IgD-negative memory B cell (primary cell): ENCODE results near the gene TRIM4. TPM values are rescaled to one million over a fixed set of nuclear protein-coding genes. Genes with fewer than 3 reads are reported as not detected.

ENCODE experiments used
- polyA plus RNA-seq: library from polyadenylated mRNA; unstranded; fragments of 300-500 nt; fragmentation: Illumina TruSeq; gene quantifications from one replicate; pipeline ENCODE4 v1.2.3, GENCODE V29; 2021

TRIM4 gene
- polyA plus RNA-seq, 1 donor from 2014 or later = 30.2 TPM

Other genes starting within 250 kb of the TRIM4 start
- gene CYP3A5, start 239.5 kb downstream of the TRIM4 start, polyA plus RNA-seq = 0.16 TPM
- not detected for gene CYP3A7, start 184.3 kb downstream of the TRIM4 start, polyA plus RNA-seq
- not detected for gene CYP3A4, start 135.3 kb downstream of the TRIM4 start, polyA plus RNA-seq
- gene CYP3A43, start 91.5 kb downstream of the TRIM4 start, polyA plus RNA-seq = not detected
- gene OR2AE1, start 42.5 kb downstream of the TRIM4 start, polyA plus RNA-seq = not detected
- gene GJC3, start 10.1 kb upstream of the TRIM4 start, polyA plus RNA-seq = not detected
- not detected for gene AZGP1, start 56.5 kb upstream of the TRIM4 start, polyA plus RNA-seq
- 35.3 TPM for gene ZKSCAN1, start 96.1 kb upstream of the TRIM4 start, polyA plus RNA-seq
- 9.9 TPM for gene ZSCAN21, start 130.2 kb upstream of the TRIM4 start, polyA plus RNA-seq
- gene ZNF3, start 162.2 kb upstream of the TRIM4 start, polyA plus RNA-seq = 31.7 TPM
- gene COPS6, start 169.4 kb upstream of the TRIM4 start, polyA plus RNA-seq = 121 TPM
- 33.4 TPM for gene MCM7, start 181.9 kb upstream of the TRIM4 start, polyA plus RNA-seq
- 4.5 TPM for gene AP4M1, start 182.1 kb upstream of the TRIM4 start, polyA plus RNA-seq
- 31.5 TPM for gene TAF6, start 199.8 kb upstream of the TRIM4 start, polyA plus RNA-seq
- gene CNPY4, start 200.1 kb upstream of the TRIM4 start, polyA plus RNA-seq = 4.5 TPM
- gene MBLAC1, start 207.4 kb upstream of the TRIM4 start, polyA plus RNA-seq = 1.4 TPM
- gene LAMTOR4, start 229.4 kb upstream of the TRIM4 start, polyA plus RNA-seq = 443 TPM
- gene TRAPPC14, start 239.2 kb upstream of the TRIM4 start, polyA plus RNA-seq = 6.3 TPM
- gene GAL3ST4, start 249.1 kb upstream of the TRIM4 start, polyA plus RNA-seq = 0.38 TPM